Kasumi-1 (cell line): ENCODE data around the gene ATP9B.
"Not testable (repeated sequence)": the region's sequence is repeated elsewhere in the genome, so short reads cannot be mapped to it uniquely, and the experiment has no call there.

Experiments used
- DNase-seq, 2 experiments: peaks; one replicate each; lab custom pipeline; 2025; lab: John Stamatoyannopoulos, UW

The ATP9B gene

GRCh38 chr18:79285191-79285590 lies 216.0 kb downstream of the ATP9B start:
- DNase-seq = not testable (repeated sequence)

- DNase-seq = not testable (repeated sequence)
Observed at GRCh38 chr18:79290409-79290808, 221.2 kb downstream of the ATP9B start.

- no peak for DNase-seq
Observed at GRCh38 chr18:79290876-79291275, 221.7 kb downstream of the ATP9B start.

- DNase-seq = no peak
Observed at GRCh38 chr18:79294235-79294634, 225.0 kb downstream of the ATP9B start.

GRCh38 chr18:79299272-79299671 lies 230.1 kb downstream of the ATP9B start:
- DNase-seq = no peak

GRCh38 chr18:79299711-79300110 lies 230.5 kb downstream of the ATP9B start:
- no peak for DNase-seq

- DNase-seq = no peak
Observed at GRCh38 chr18:79300413-79300812, 231.2 kb downstream of the ATP9B start.

- DNase-seq = no peak
Observed at GRCh38 chr18:79302120-79302519, 232.9 kb downstream of the ATP9B start.

GRCh38 chr18:79305911-79306310 lies 236.7 kb downstream of the ATP9B start:
- no peak for DNase-seq

- no peak for DNase-seq
Observed at GRCh38 chr18:79309614-79310358, 240.6 kb downstream of the ATP9B start.

- no peak for DNase-seq
Observed at GRCh38 chr18:79314838-79315388, 245.7 kb downstream of the ATP9B start.

- no peak for DNase-seq
Observed at GRCh38 chr18:79315596-79315995, 246.4 kb downstream of the ATP9B start.

GRCh38 chr18:79317703-79318102 lies 248.5 kb downstream of the ATP9B start:
- DNase-seq = no peak

- no peak for DNase-seq
Observed at GRCh38 chr18:79318142-79318673, 249.0 kb downstream of the ATP9B start.

GRCh38 chr18:79320216-79320850 lies 251.1 kb downstream of the ATP9B start:
- no peak for DNase-seq

- DNase-seq = no peak
Observed at GRCh38 chr18:79321625-79322405, 252.6 kb downstream of the ATP9B start.

GRCh38 chr18:79322441-79322840 lies 253.2 kb downstream of the ATP9B start:
- DNase-seq = no peak

- DNase-seq = no peak
Observed at GRCh38 chr18:79323471-79323870, 254.3 kb downstream of the ATP9B start.

- DNase-seq = no peak
Observed at GRCh38 chr18:79326413-79327198, 257.4 kb downstream of the ATP9B start.

- no peak for DNase-seq
Observed at GRCh38 chr18:79327199-79327721, 258.1 kb downstream of the ATP9B start.

GRCh38 chr18:79327915-79328314 lies 258.7 kb downstream of the ATP9B start:
- DNase-seq = not testable (repeated sequence)
